ENCODE results near the gene INO80D.
A peak's percentile ranks its signal among the peaks of the same experiment; 100 is the strongest.
"Not testable (repeated sequence)": the region's sequence is repeated elsewhere in the genome, so short reads cannot be mapped to it uniquely, and the experiment has no call there.

Gene INO80D

GRCh38 chr2:206082298-206082843 is 3.6 kb downstream of the INO80D start:
- no peak for DNase-seq

GRCh38 chr2:206080927-206081326 is 5.0 kb downstream of the INO80D start:
- no peak for DNase-seq

- DNase-seq: no peak
These were observed 6.1 kb downstream of the INO80D start for GRCh38 chr2:206079699-206080465.

GRCh38 chr2:206077879-206078278 is 8.1 kb downstream of the INO80D start:
- DNase-seq: not testable (repeated sequence)

- peak; percentile 38 for DNase-seq
These were observed 10.9 kb downstream of the INO80D start for GRCh38 chr2:206075113-206075512.

- peak; percentile 28 for DNase-seq
These were observed 14.2 kb downstream of the INO80D start for GRCh38 chr2:206071807-206072206.

- peak; percentile 74 for DNase-seq
These were observed 16.6 kb downstream of the INO80D start for GRCh38 chr2:206069417-206069816.

- DNase-seq: no peak
These were observed 17.8 kb downstream of the INO80D start for GRCh38 chr2:206068207-206068606.

GRCh38 chr2:206064077-206064476 is 21.9 kb downstream of the INO80D start:
- peak; percentile 49 for DNase-seq

GRCh38 chr2:206063635-206064034 is 22.3 kb downstream of the INO80D start:
- DNase-seq: no peak

GRCh38 chr2:206062724-206063123 is 23.2 kb downstream of the INO80D start:
- no peak for DNase-seq

GRCh38 chr2:206056286-206056685 is 29.7 kb downstream of the INO80D start:
- no peak for DNase-seq

GRCh38 chr2:206054952-206055351 is 31.0 kb downstream of the INO80D start:
- DNase-seq: no peak

GRCh38 chr2:206051912-206052311 is 34.1 kb downstream of the INO80D start:
- DNase-seq: no peak

- no peak for DNase-seq
These were observed 36.6 kb downstream of the INO80D start for GRCh38 chr2:206049392-206049791.

GRCh38 chr2:206045251-206045650 is 40.7 kb downstream of the INO80D start:
- no peak for DNase-seq

GRCh38 chr2:206040525-206040924 is 45.4 kb downstream of the INO80D start:
- no peak for DNase-seq

- not testable (repeated sequence) for DNase-seq
These were observed 50.6 kb downstream of the INO80D start for GRCh38 chr2:206035393-206035792.

GRCh38 chr2:206033452-206033851 is 52.5 kb downstream of the INO80D start:
- DNase-seq: not testable (repeated sequence)

- no peak for DNase-seq
These were observed 53.9 kb downstream of the INO80D start for GRCh38 chr2:206031950-206032567.

- no peak for DNase-seq
These were observed 54.7 kb downstream of the INO80D start for GRCh38 chr2:206031162-206031784.

- no peak for DNase-seq
These were observed 57.9 kb downstream of the INO80D start for GRCh38 chr2:206028101-206028500.

GRCh38 chr2:206023183-206023582 is 62.8 kb downstream of the INO80D start:
- peak; percentile 60 for DNase-seq

- DNase-seq: no peak
These were observed 65.8 kb downstream of the INO80D start for GRCh38 chr2:206020171-206020570.
